B cell (primary cell): ENCODE data around the gene CTBS. TPM values are rescaled to one million over a fixed set of nuclear protein-coding genes. Genes with fewer than 3 reads are reported as not detected.

Experiments
- ATAC-seq: fragments of 200-7000 bp; cut with Tn5 transposase; one replicate; pipeline ENCODE4 v1.10.0; 2021; ENCODE audit warnings: low read depth, mild to moderate bottlenecking, moderate number of reproducible peaks, moderate library complexity
- CTCF ChIA-PET: fragments of 350-600 bp; sonication (Branson Sonifier 250); formaldehyde crosslinking; loops from one replicate; lab custom pipeline; 2021; ENCODE audit warnings: antibody characterized with exemption, inconsistent platforms; lab: Charles Lee
- POLR2A ChIA-PET: fragments of 350-600 bp; sonication (Branson Sonifier 250); formaldehyde crosslinking; loops from one replicate; lab custom pipeline; 2021; ENCODE audit warnings: antibody characterized with exemption; lab: Charles Lee
- DNase-seq: peaks from one replicate; pipeline ENCODE4 v3.0.0; 2013
- H2AFZ ChIP-seq: 2 replicates; pipeline ENCODE4 v1.6.1; 2012; ENCODE audit warnings: mild to moderate bottlenecking, low read depth, low read length; ENCODE audit not compliant: insufficient read depth, poor library complexity, severe bottlenecking
- H3K27ac ChIP-seq, 2 donors: 1 replicate in 1 of 2; 2 replicates in 1 of 2; pipeline ENCODE4 v1.5.1; 2012 to 2013; ENCODE audit warnings: low read length in 2 of 2, mild to moderate bottlenecking in 2 of 2, moderate library complexity in 1 of 2
- H3K27me3 ChIP-seq, 4 experiments: fragments of 200-600 bp in 1 of 4; sonication (generic) in 1 of 4; replicated peaks in 1 of 4; 1 replicate in 2 of 4; 2 replicates in 2 of 4; pipeline versions ENCODE4 v1.6.1 to v1.7.0; 2013 to 2016; ENCODE audit warnings: low read length in 3 of 4, mild to moderate bottlenecking in 2 of 4, mixed read lengths in 1 of 4, moderate library complexity in 1 of 4; ENCODE audit not compliant: insufficient read depth in 4 of 4, control insufficient read depth in 3 of 4; ENCODE audit errors: control extremely low read depth in 1 of 4
- H3K36me3 ChIP-seq, 2 experiments: replicated peaks in 1 of 2; 1 replicate in 1 of 2; 2 replicates in 1 of 2; pipeline versions ENCODE4 v1.6.1 to v1.7.1; 2013; ENCODE audit warnings: low read length in 1 of 2; ENCODE audit not compliant: insufficient read depth in 2 of 2, control insufficient read depth in 1 of 2; ENCODE audit errors: control extremely low read depth in 1 of 2, extremely low read depth in 1 of 2
- H3K4me1 ChIP-seq, 2 donors: fragments of 200-600 bp in 1 of 2; sonication (generic) in 1 of 2; 1 replicate in 1 of 2; 2 replicates in 1 of 2; pipeline versions ENCODE4 v1.5.1 to v1.6.1; 2013 to 2017; ENCODE audit warnings: low read length in 2 of 2; ENCODE audit not compliant: control insufficient read depth in 2 of 2, insufficient read depth in 2 of 2
- H3K4me2 ChIP-seq: replicated peaks from 2 replicates; pipeline ENCODE3; 2012; ENCODE audit warnings: mild to moderate bottlenecking, low read depth, low read length; ENCODE audit not compliant: poor library complexity, severe bottlenecking
- H3K4me3 ChIP-seq, 5 experiments: fragments of 200-600 bp in 1 of 5; sonication (generic) in 1 of 5; 1 replicate in 3 of 5; 2 replicates in 2 of 5; pipeline versions ENCODE4 v1.5.1 to v1.7.0; 2011 to 2016; ENCODE audit warnings: low read length in 4 of 5, mild to moderate bottlenecking in 4 of 5, low read depth in 2 of 5, control low read depth in 1 of 5, moderate library complexity in 1 of 5; ENCODE audit not compliant: insufficient read depth in 1 of 5; ENCODE audit errors: control extremely low read depth in 1 of 5, extremely low read depth in 1 of 5
- H3K79me2 ChIP-seq: fragments of 200-600 bp; sonication (generic); one replicate; pipeline ENCODE4 v1.6.0; 2016; ENCODE audit warnings: low read length; ENCODE audit not compliant: control insufficient read depth, insufficient read depth
- H3K9ac ChIP-seq: fragments of 200-600 bp; sonication (generic); 2 replicates; pipeline ENCODE4 v1.6.1; 2017; ENCODE audit warnings: mild to moderate bottlenecking, low read length, moderate library complexity
- H3K9me3 ChIP-seq, 3 donors: one replicate each; pipeline versions ENCODE4 v1.6.1 to v1.7.1; 2013; ENCODE audit warnings: low read length in 2 of 3; ENCODE audit not compliant: control insufficient read depth in 2 of 3, insufficient read depth in 1 of 3; ENCODE audit errors: control extremely low read depth in 1 of 3
- H4K20me1 ChIP-seq: 2 replicates; pipeline ENCODE4 v1.6.0; 2012; ENCODE audit warnings: mild to moderate bottlenecking, low read length; ENCODE audit not compliant: insufficient read depth, control insufficient read depth, poor library complexity, severe bottlenecking
- H3K27ac Mint-ChIP-seq: one replicate; pipeline ENCODE4 v1.8.0; 2021; ENCODE audit warnings: mixed read lengths
- H3K27me3 Mint-ChIP-seq: one replicate; pipeline ENCODE4 v1.8.0; 2021; ENCODE audit warnings: mixed read lengths
- H3K4me1 Mint-ChIP-seq: one replicate; pipeline ENCODE4 v1.8.0; 2021; ENCODE audit warnings: mixed read lengths
- H3K4me3 Mint-ChIP-seq: one replicate; pipeline ENCODE4 v1.8.0; 2021; ENCODE audit warnings: mixed read lengths
- H3K9me3 Mint-ChIP-seq: one replicate; pipeline ENCODE4 v1.8.0; 2022; ENCODE audit warnings: mixed read lengths; ENCODE audit not compliant: insufficient read depth
- EZH2 ChIP-seq: IDR thresholded peaks from 2 replicates; pipeline ENCODE4 v1.6.1; 2012; ENCODE audit warnings: borderline replicate concordance, low read depth, mild to moderate bottlenecking, moderate library complexity, low read length; ENCODE audit not compliant: insufficient read depth, poor library complexity, severe bottlenecking
- WGBS: methylation state at CpG from one replicate; pipeline ENCODE4 v1.1.5; 2013; ENCODE audit warnings: missing lambda C conversion rate; ENCODE audit not compliant: insufficient coverage; 5-methylcytosine and 5-hydroxymethylcytosine counted together
- intact Hi-C: fragments of 100-400 bp; cut with micrococcal nuclease; formaldehyde crosslinking; loops from one replicate; pipeline ENCODE4 v1.10.0; 2022
- polyA plus RNA-seq: library from polyadenylated mRNA; depleted of rRNA; stranded (reverse); fragments of >200 nt; gene quantifications from 2 replicates; pipeline ENCODE4 v1.2.3, GENCODE V29; 2012
- total RNA-seq, 2 donors: library from RNA; stranded (reverse); fragments of 120-200 nt in 1 of 2; gene quantifications; 1 replicate in 1 of 2; 2 replicates in 1 of 2; pipeline versions ENCODE4 v1.2.3 to v1.2.4, GENCODE V29; 2013 to 2022
- TF ChIP-seq, protein P1 (sequence below): fragments of 200-600 bp; IDR thresholded peaks from one replicate; pipeline ENCODE4 v1.8.0; 2022; ENCODE audit warnings: antibody characterized with exemption, mild to moderate bottlenecking

The CTBS gene
- total and polyA plus RNA-seq, 2 donors (not counting 1 experiment from before 2014, with no cell fraction given) = 13.6 to 19.1 TPM

DNA sequence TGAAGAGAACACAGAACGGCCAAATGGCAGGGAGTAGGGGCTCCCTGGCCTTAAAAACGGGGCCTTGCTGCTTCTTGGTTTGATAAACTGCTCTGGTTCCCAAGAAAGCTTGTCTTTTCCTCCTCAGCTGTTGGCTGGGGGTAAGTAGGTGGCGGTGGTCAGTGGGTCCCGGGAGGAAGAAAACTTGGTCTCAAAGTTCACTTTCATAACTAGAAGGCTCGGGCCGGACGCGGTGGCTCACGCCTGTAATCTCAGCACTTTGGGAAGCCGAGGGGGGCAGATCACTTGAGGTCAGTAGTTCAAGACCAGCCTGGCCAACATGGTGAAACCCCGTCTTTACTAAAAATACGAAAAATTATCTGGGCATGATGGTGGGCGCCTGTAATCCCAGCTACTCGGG, 47.3 kb upstream of the CTBS start:
- DNase-seq (peak; percentile 17), ATAC-seq (no peak)
- WGBS = 86% methylated on average over 12 of the region's 14 CpGs
- Histone ChIP-seq H4K20me1 (no peaks in the 10 kb centered on the region), H3K4me1 (peaks cover 0 to 4% of the 10 kb centered on the region in 2 donors), H3K27ac (no peak overlapping the region), H3K4me2 (no peak overlapping the region), H3K79me2 (no peaks in the 10 kb centered on the region), H3K4me3 (no peak overlapping the region), H2AFZ (no peak overlapping the region), H3K36me3 (no peaks in the 10 kb centered on the region), H3K9ac (no peak overlapping the region), H3K27me3 (peaks cover 0 to 5% (median 2%) of the 10 kb centered on the region in 4 experiments), H3K9me3 (no peaks in the 10 kb centered on the region)
- intact Hi-C loops = loop anchor here (1.0 to 5.0 kb wide), 8 partner anchors 69 to 717 kb away; partner anchors contain the start of genes GNG5, SPATA1 and SSX2IP
- H3K4me3 Mint-ChIP-seq = peak overlapping the region; percentile 24
- no peaks in the 10 kb centered on the region for H3K9me3 Mint-ChIP-seq
- peaks cover 6% of the 10 kb centered on the region for H3K4me1 Mint-ChIP-seq
- TF ChIP-seq, protein P1, sequence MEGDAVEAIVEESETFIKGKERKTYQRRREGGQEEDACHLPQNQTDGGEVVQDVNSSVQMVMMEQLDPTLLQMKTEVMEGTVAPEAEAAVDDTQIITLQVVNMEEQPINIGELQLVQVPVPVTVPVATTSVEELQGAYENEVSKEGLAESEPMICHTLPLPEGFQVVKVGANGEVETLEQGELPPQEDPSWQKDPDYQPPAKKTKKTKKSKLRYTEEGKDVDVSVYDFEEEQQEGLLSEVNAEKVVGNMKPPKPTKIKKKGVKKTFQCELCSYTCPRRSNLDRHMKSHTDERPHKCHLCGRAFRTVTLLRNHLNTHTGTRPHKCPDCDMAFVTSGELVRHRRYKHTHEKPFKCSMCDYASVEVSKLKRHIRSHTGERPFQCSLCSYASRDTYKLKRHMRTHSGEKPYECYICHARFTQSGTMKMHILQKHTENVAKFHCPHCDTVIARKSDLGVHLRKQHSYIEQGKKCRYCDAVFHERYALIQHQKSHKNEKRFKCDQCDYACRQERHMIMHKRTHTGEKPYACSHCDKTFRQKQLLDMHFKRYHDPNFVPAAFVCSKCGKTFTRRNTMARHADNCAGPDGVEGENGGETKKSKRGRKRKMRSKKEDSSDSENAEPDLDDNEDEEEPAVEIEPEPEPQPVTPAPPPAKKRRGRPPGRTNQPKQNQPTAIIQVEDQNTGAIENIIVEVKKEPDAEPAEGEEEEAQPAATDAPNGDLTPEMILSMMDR = no peak
- no peak for TF ChIP-seq EZH2
- ChIA-PET CTCF (interaction anchor here (1.3 to 3.5 kb wide), 5 partner anchors 117 to 480 kb away, joined by 3 to 28 read pairs (median 9); no protein-coding TSS in a partner anchor), POLR2A (no interaction called here)
- peaks cover 12% of the 10 kb centered on the region for H3K27me3 Mint-ChIP-seq
- no peak overlapping the region for H3K27ac Mint-ChIP-seq

DNA sequence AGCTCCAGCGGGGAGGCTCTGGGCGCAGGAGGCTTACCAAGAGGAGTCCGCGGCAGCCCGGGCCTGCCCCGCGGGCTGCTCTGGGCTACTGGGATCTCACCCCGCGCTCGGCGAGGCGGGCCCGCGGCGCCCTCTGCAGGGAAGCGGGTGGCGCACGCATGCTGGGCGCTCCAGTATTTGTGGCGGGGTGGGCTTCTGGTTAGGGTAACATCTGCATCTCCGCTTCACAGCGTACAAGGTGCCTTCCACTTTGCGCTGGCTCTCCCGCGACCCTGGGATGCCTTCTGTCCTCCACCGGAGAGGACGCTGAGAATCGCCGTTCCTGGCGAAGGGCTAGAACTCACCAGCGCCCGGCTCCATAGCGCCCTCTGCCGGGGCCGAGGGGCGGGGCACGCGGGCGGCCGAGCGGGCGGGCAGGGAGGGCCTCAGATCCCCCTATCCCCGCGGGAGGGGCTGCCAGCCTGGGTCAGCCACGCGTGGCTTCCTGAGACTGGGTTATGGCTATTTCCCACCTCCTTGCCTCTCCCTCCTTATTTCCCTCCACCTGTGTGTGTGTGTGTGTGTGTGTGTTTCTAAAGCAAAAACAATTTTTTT, 46.6 kb upstream of the CTBS start:
- Mint-ChIP-seq H3K4me1 (peaks cover 6% of the 10 kb centered on the region), H3K4me3 (peak overlapping the region; percentile 96), H3K27me3 (peaks cover 6% of the 10 kb centered on the region), H3K27ac (peak overlapping the region; percentile 69), H3K9me3 (no peaks in the 10 kb centered on the region)
- Histone ChIP-seq H2AFZ (peak overlapping the region; percentile 95), H3K36me3 (no peaks in the 10 kb centered on the region), H3K4me1 (peaks cover 0 to 4% of the 10 kb centered on the region in 2 donors), H3K9me3 (no peaks in the 10 kb centered on the region), H3K9ac (peak overlapping the region; percentile 81), H3K27me3 (peaks cover 0 to 5% (median 0%) of the 10 kb centered on the region in 4 experiments), H3K4me3 (peak overlapping the region in 4 of 5 experiments; percentile 59 to 84 (median 72)), H3K79me2 (no peaks in the 10 kb centered on the region), H4K20me1 (no peaks in the 10 kb centered on the region), H3K27ac (no peak overlapping the region), H3K4me2 (peak overlapping the region; percentile 98)
- ChIA-PET POLR2A (no interaction called here), CTCF (interaction anchor here (0.6 to 3.5 kb wide), 21 partner anchors 9 to 498 kb away, joined by 3 to 28 read pairs (median 4); partner anchors contain the start of genes CTBS, GNG5, PRKACB and SPATA1)
- TF ChIP-seq EZH2 = no peak
- TF ChIP-seq, protein P1 = peak; percentile 100
- peak; percentile 92 for ATAC-seq
- intact Hi-C loops = loop anchor here (1.0 to 5.0 kb wide), 9 partner anchors 47 to 716 kb away; partner anchors contain the start of genes CTBS, GNG5, SPATA1 and SSX2IP
- peak; percentile 90 for DNase-seq
- WGBS = under 1% methylated on average over 41 of the region's 46 CpGs
